MCF 10A (cell line): ENCODE results near the gene SLC9A1. TPM values are rescaled to one million over a fixed set of nuclear protein-coding genes. Genes with fewer than 3 reads are reported as not detected.

Experiments
- BruUV-seq: library from RNA; stranded (reverse); fragments of 400-500 nt; replicated peaks from 2 replicates; lab custom pipeline; 2021; lab: Mats Ljungman, UMichigan
- CTCF ChIA-PET: fragments of 300-600 bp; sonication (Branson Sonifier 250); formaldehyde crosslinking; extraction: SDS; loops from one replicate; lab custom pipeline; 2021; ENCODE audit warnings: antibody characterized with exemption, inconsistent platforms; lab: Yijun Ruan, JAX
- POLR2A ChIA-PET: fragments of 300-600, 350-650 bp; sonication (Branson Sonifier 250); formaldehyde crosslinking; extraction: SDS; loops from one replicate; lab custom pipeline; 2020; ENCODE audit warnings: antibody characterized with exemption, inconsistent platforms; lab: Yijun Ruan, JAX
- DNase-seq: peaks from one replicate; pipeline ENCODE4 v3.0.0-alpha.2; 2018; ENCODE audit not compliant: unreplicated experiment
- H3K27ac Mint-ChIP-seq: one replicate; pipeline ENCODE4 v1.8.0; 2022; ENCODE audit warnings: mild to moderate bottlenecking, low read depth, mixed read lengths; ENCODE audit not compliant: unreplicated experiment
- H3K27me3 Mint-ChIP-seq: one replicate; pipeline ENCODE4 v1.8.0; 2022; ENCODE audit warnings: mixed read lengths; ENCODE audit not compliant: insufficient read depth, unreplicated experiment
- H3K36me3 Mint-ChIP-seq: one replicate; pipeline ENCODE4 v1.8.0; 2022; ENCODE audit warnings: mild to moderate bottlenecking, moderate library complexity, mixed read lengths; ENCODE audit not compliant: insufficient read depth, unreplicated experiment
- H3K4me1 Mint-ChIP-seq: one replicate; pipeline ENCODE4 v1.8.0; 2022; ENCODE audit warnings: mixed read lengths; ENCODE audit not compliant: insufficient read depth, unreplicated experiment
- H3K4me3 Mint-ChIP-seq: one replicate; pipeline ENCODE4 v1.8.0; 2022; ENCODE audit warnings: mild to moderate bottlenecking, moderate library complexity, mixed read lengths; ENCODE audit not compliant: unreplicated experiment
- H3K9me3 Mint-ChIP-seq: one replicate; pipeline ENCODE4 v1.8.0; 2022; ENCODE audit warnings: mixed read lengths; ENCODE audit not compliant: unreplicated experiment
- intact Hi-C: fragments of 100-400 bp; cut with micrococcal nuclease; formaldehyde crosslinking; loops from 2 replicates; pipeline ENCODE4 v1.14.1; 2022
- total RNA-seq: library from RNA; stranded (reverse); gene quantifications from 2 replicates; pipeline ENCODE4 v1.2.3, GENCODE V29; 2022
- TF ChIP-seq, protein P1 (sequence below): fragments of 200-600 bp; IDR thresholded peaks from one replicate; pipeline ENCODE4 v1.8.0; 2022; ENCODE audit warnings: antibody characterized with exemption, mild to moderate bottlenecking; ENCODE audit not compliant: unreplicated experiment

Gene SLC9A1
- total RNA-seq, 1 experiment from 2014 or later: 88.8 TPM

DNA sequence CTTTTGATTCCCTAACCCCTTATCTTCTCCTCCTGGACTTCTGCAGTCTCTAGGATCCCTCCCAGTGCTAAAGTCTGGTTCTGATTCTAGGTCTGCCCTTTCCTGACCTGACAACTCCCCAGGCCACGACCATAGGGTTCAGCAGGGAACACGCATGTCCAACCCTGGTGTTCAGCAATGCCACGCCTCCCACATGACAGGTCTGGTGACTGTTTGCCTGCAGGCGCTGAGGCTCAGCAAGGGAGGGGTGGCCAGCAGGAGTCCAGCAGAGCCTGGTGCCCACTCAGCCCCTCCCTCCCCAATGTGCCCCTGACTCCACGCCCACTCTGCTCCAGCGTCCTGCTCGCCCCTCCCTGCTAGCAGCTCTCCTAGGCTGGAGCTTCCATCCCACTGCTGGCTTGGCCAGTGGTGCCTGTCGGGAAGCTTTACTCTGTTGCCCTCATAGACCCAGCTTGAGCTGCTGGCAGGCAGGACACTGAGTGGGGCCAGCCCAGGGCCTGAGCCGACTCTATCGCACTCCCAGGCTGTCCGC lies 17.3 kb downstream of the SLC9A1 start:
- intact Hi-C loops: no loop called here
- H3K36me3 Mint-ChIP-seq: peaks cover 12% of the 10 kb centered on the region
- TF ChIP-seq, protein P1, sequence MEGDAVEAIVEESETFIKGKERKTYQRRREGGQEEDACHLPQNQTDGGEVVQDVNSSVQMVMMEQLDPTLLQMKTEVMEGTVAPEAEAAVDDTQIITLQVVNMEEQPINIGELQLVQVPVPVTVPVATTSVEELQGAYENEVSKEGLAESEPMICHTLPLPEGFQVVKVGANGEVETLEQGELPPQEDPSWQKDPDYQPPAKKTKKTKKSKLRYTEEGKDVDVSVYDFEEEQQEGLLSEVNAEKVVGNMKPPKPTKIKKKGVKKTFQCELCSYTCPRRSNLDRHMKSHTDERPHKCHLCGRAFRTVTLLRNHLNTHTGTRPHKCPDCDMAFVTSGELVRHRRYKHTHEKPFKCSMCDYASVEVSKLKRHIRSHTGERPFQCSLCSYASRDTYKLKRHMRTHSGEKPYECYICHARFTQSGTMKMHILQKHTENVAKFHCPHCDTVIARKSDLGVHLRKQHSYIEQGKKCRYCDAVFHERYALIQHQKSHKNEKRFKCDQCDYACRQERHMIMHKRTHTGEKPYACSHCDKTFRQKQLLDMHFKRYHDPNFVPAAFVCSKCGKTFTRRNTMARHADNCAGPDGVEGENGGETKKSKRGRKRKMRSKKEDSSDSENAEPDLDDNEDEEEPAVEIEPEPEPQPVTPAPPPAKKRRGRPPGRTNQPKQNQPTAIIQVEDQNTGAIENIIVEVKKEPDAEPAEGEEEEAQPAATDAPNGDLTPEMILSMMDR: no peak
- BruUV-seq: no TSS peak
- no peaks in the 10 kb centered on the region for H3K9me3 Mint-ChIP-seq
- H3K4me3 Mint-ChIP-seq: no peak overlapping the region
- POLR2A ChIA-PET: interaction anchor here (0.6 to 1.4 kb wide), 3 partner anchors 15 to 141 kb away, joined by 3 to 6 read pairs (median 3); partner anchors contain the start of gene SLC9A1
- H3K27ac Mint-ChIP-seq: peak overlapping the region; percentile 74
- DNase-seq: no peak
- peaks cover 46% of the 10 kb centered on the region for H3K4me1 Mint-ChIP-seq
- CTCF ChIA-PET: interaction anchor here (0.6 to 1.1 kb wide), 2 partner anchors 38 to 60 kb away, joined by 3 read pairs; no protein-coding TSS in a partner anchor
- H3K27me3 Mint-ChIP-seq: no peaks in the 10 kb centered on the region

DNA sequence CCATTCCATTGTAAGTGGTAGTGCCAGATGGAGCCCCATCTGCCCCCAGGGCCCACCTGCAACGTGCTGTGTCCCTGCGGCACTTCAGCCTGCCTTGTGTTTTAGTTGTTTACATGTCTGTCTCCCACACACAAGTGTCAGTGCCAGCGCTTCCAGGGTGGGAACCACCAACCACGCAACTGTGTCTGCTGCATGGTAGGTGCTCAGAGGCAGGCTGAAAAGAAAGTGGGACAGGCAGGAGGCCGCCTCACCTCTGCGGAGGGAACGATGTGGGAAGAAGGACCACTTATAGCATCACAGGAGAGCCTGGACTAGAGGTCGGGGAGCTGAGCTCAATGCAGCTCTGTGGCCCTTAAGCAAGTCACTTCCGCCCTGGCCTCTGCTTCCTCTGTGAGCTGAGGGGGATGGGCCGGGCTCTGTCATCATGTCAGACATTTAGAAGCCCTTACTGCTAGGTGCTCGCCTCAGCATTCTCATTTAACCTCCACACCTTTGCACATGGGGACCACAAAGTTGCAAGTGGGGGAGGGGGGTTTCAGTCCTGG lies 17.9 kb downstream of the SLC9A1 start:
- CTCF ChIA-PET: interaction anchor here (0.6 to 1.1 kb wide), 3 partner anchors 29 to 61 kb away, joined by 3 read pairs; no protein-coding TSS in a partner anchor

DNA sequence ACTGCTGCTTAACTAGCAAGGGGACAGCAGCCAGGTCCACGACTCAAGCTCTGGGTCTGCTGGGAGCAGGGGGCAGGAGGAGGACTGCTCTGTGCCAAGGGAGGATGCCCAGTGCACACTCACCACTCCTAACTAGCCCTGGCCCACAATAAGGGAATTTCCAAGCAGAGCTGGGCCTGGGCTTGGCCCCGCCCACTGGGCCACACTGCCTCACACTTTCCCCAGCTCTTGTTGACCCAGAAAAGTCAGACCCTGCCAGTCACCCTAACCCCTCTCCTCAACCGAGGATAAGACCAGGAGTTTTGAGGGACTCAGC lies 18.7 kb downstream of the SLC9A1 start:
- no peaks in the 10 kb centered on the region for H3K27me3 Mint-ChIP-seq
- no peak overlapping the region for H3K27ac Mint-ChIP-seq
- no peaks in the 10 kb centered on the region for H3K9me3 Mint-ChIP-seq
- no peak for DNase-seq
- TF ChIP-seq, protein P1: no peak
- H3K36me3 Mint-ChIP-seq: peaks cover 12% of the 10 kb centered on the region
- POLR2A ChIA-PET: interaction anchor here (0.6 to 0.8 kb wide), 2 partner anchors 19 to 202 kb away, joined by 3 to 4 read pairs; partner anchors contain the start of gene SLC9A1
- H3K4me3 Mint-ChIP-seq: no peak overlapping the region
- intact Hi-C loops: no loop called here
- H3K4me1 Mint-ChIP-seq: peaks cover 39% of the 10 kb centered on the region
- CTCF ChIA-PET: interaction anchor here (1.1 kb wide), 1 partner anchor 28 kb away, joined by 3 read pairs; no protein-coding TSS in a partner anchor
- BruUV-seq: no TSS peak

More for the DNA sequence above, 17.9 kb downstream of the SLC9A1 start:
- TF ChIP-seq, protein P1: no peak
- H3K36me3 Mint-ChIP-seq: peaks cover 12% of the 10 kb centered on the region
- H3K4me1 Mint-ChIP-seq: peaks cover 44% of the 10 kb centered on the region
- H3K4me3 Mint-ChIP-seq: no peak overlapping the region
- DNase-seq: no peak
- no peaks in the 10 kb centered on the region for H3K9me3 Mint-ChIP-seq
- intact Hi-C loops: no loop called here
- no peaks in the 10 kb centered on the region for H3K27me3 Mint-ChIP-seq
- peak overlapping the region; percentile 74 for H3K27ac Mint-ChIP-seq
- BruUV-seq: no TSS peak
- POLR2A ChIA-PET: interaction anchor here (0.7 to 1.4 kb wide), 2 partner anchors 16 to 18 kb away, joined by 3 to 6 read pairs; partner anchors contain the start of gene SLC9A1

DNA sequence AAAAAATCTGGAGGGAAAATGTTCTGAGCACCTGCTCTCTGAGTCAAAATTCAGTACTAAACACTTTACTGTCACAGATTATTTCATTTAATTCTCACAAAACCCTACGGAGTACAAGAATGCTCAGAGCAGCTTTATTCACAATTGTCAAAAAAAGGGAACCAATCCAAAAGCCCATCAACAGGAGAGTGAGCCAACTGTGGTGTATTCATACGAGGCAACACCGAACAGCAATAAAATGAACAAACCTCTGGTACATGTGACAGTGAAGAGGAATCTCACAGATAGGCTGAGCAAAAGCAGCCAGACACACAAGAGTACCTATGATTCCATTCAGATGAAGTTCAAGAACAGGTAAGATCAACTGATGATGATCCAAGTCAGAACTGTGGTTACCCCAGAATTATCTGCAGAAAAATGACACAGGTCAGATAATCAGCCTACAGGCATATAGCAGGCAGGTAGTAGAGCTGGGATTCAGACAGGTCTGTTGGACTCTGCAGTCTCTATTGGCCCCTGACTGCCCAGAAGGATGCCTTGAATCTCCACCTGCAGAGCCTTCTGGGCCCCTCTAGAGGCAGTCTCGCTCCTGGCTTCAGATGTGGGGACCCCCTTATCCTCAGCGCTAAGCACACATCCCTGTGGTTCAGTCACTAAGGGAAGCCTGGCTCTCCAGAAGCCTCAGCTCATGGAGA lies 19.2 kb downstream of the SLC9A1 start:
- TF ChIP-seq, protein P1: no peak
- Mint-ChIP-seq H3K36me3 (peaks cover 12% of the 10 kb centered on the region), H3K4me1 (peaks cover 38% of the 10 kb centered on the region), H3K27me3 (no peaks in the 10 kb centered on the region), H3K9me3 (no peaks in the 10 kb centered on the region), H3K4me3 (no peak overlapping the region), H3K27ac (no peak overlapping the region)
- BruUV-seq: no TSS peak
- ChIA-PET CTCF (interaction anchor here (1.1 kb wide), 1 partner anchor 28 kb away, joined by 3 read pairs; no protein-coding TSS in a partner anchor), POLR2A (interaction anchor here (0.6 to 0.8 kb wide), 2 partner anchors 19 to 202 kb away, joined by 3 to 4 read pairs; partner anchors contain the start of gene SLC9A1)
- no peak for DNase-seq
- intact Hi-C loops: no loop called here
